Measurements from ENCODE around the gene DAB2IP.

- TF ChIP-seq CTCF (IDR thresholded peaks at IDR 0.05): no peak
- no peak for TF ChIP-seq EZH2 (IDR thresholded peaks at IDR 0.05)
- TF ChIP-seq EZH2phosphoT487 (IDR thresholded peaks at IDR 0.05): no peak
Observed at GRCh38 chr9:121643473-121643872, 8.0 kb upstream of the DAB2IP start.

Data from neural progenitor cell (in vitro differentiated cells).